ENCODE measurements around the gene ABCA13. TPM values are rescaled to one million over a fixed set of nuclear protein-coding genes. Genes with fewer than 3 reads are reported as not detected.

Gene ABCA13
- polyA plus RNA-seq, 1 donor (not counting 4 experiments of a cell fraction or from before 2014, with no cell fraction given) = 0.76 TPM

GRCh38 chr7:48511080-48511479 lies 339.8 kb downstream of the ABCA13 start:
- no peak overlapping the region for H3K9ac ChIP-seq (ENCODE audit: control insufficient read depth, extremely low read depth, insufficient read depth, low read length)
- H3K27ac ChIP-seq (ENCODE audit: control insufficient read depth, insufficient read depth, low read length) = no peak overlapping the region
- H3K9me3 ChIP-seq (ENCODE audit: control insufficient read depth, low read depth, low read length) = no peaks in the 10 kb centered on the region
- TF ChIP-seq EZH2 (IDR thresholded peaks at IDR 0.05; ENCODE audit: low read length) (no peak), CTCF (optimal IDR thresholded peaks at IDR 0.05 in 1 of 3, IDR thresholded peaks at IDR 0.05 in 1 of 3, conservative IDR thresholded peaks at IDR 0.05 in 1 of 3; ENCODE audit: extremely low read depth in 1 of 3, insufficient read depth in 2 of 3, low read length in 3 of 3) (no peak)
- H3K9me1 ChIP-seq (ENCODE audit: control insufficient read depth, extremely low read depth, insufficient read depth, low read length) = no peaks in the 10 kb centered on the region
- no peaks in the 10 kb centered on the region for H3K36me3 ChIP-seq (ENCODE audit: control insufficient read depth in 2 of 2, extremely low read depth in 1 of 2, insufficient read depth in 2 of 2, low read length in 2 of 2)
- no peaks in the 10 kb centered on the region for H4K20me1 ChIP-seq (ENCODE audit: control insufficient read depth, extremely low read depth, insufficient read depth, low read length)
- no peak overlapping the region for H3K4me3 ChIP-seq (ENCODE audit: control insufficient read depth in 2 of 3, extremely low read depth in 1 of 3, insufficient read depth in 2 of 3, low read depth in 1 of 3, low read length in 3 of 3)
- no peaks in the 10 kb centered on the region for H3K79me2 ChIP-seq (ENCODE audit: control insufficient read depth, insufficient read depth, low read length)
- dilution Hi-C loops (cut with MboI; ENCODE audit: extremely low pct_ligation_motif_present, low sequenced_read_pairs) = no loop called here
- no peak overlapping the region for H3K4me2 ChIP-seq (ENCODE audit: control insufficient read depth, extremely low read depth, insufficient read depth, low read depth, low read length)
- no peaks in the 10 kb centered on the region for H3K27me3 ChIP-seq (ENCODE audit: control insufficient read depth, extremely low read depth, insufficient read depth, low read length)
- H2AFZ ChIP-seq (ENCODE audit: control insufficient read depth, low read length) = no peak overlapping the region
- no peaks in the 10 kb centered on the region for H3K4me1 ChIP-seq (ENCODE audit: control insufficient read depth, extremely low read depth, insufficient read depth, low read length)
- DNase-seq (ENCODE audit: low read depth, low spot score) = no peak
- no peak for FAIRE-seq

DNA sequence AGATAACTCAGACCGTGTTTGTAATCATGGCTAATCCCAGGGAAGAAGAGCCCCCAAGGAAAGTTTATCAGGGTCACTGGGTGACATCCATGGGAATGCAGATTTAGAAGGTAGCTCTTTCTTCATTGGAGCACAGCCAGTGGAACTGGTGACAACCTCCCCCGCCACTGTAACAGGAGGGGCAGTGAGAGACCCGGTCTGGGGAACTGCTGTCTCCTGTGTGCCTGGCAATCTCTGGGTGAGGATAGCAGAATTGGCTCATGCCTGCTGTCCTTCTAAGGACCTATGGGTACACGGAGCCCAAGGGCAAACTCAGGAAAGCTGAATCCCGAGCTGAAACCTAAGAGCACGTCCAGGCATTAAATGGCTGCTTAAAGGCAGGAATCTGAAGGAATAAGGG lies 341.6 kb downstream of the ABCA13 start:
- Histone ChIP-seq H3K4me1 (ENCODE audit: control insufficient read depth, extremely low read depth, insufficient read depth, low read length) (no peaks in the 10 kb centered on the region), H3K36me3 (ENCODE audit: control insufficient read depth in 2 of 2, extremely low read depth in 1 of 2, insufficient read depth in 2 of 2, low read length in 2 of 2) (no peaks in the 10 kb centered on the region), H3K79me2 (ENCODE audit: control insufficient read depth, insufficient read depth, low read length) (no peaks in the 10 kb centered on the region), H3K27ac (ENCODE audit: control insufficient read depth, insufficient read depth, low read length) (no peak overlapping the region), H3K27me3 (ENCODE audit: control insufficient read depth, extremely low read depth, insufficient read depth, low read length) (no peaks in the 10 kb centered on the region), H3K9me1 (ENCODE audit: control insufficient read depth, extremely low read depth, insufficient read depth, low read length) (no peaks in the 10 kb centered on the region), H2AFZ (ENCODE audit: control insufficient read depth, low read length) (no peak overlapping the region), H3K9ac (ENCODE audit: control insufficient read depth, extremely low read depth, insufficient read depth, low read length) (no peak overlapping the region), H3K4me2 (ENCODE audit: control insufficient read depth, extremely low read depth, insufficient read depth, low read depth, low read length) (no peak overlapping the region), H3K4me3 (ENCODE audit: control insufficient read depth in 2 of 3, extremely low read depth in 1 of 3, insufficient read depth in 2 of 3, low read depth in 1 of 3, low read length in 3 of 3) (no peak overlapping the region), H4K20me1 (ENCODE audit: control insufficient read depth, extremely low read depth, insufficient read depth, low read length) (no peaks in the 10 kb centered on the region), H3K9me3 (ENCODE audit: control insufficient read depth, low read depth, low read length) (no peaks in the 10 kb centered on the region)
- FAIRE-seq (no peak), DNase-seq (ENCODE audit: low read depth, low spot score) (no peak)
- dilution Hi-C loops (cut with MboI; ENCODE audit: extremely low pct_ligation_motif_present, low sequenced_read_pairs) = no loop called here
- no peak for TF ChIP-seq EZH2 (IDR thresholded peaks at IDR 0.05; ENCODE audit: low read length)
- no peak for TF ChIP-seq CTCF (optimal IDR thresholded peaks at IDR 0.05 in 1 of 3, IDR thresholded peaks at IDR 0.05 in 1 of 3, conservative IDR thresholded peaks at IDR 0.05 in 1 of 3; ENCODE audit: extremely low read depth in 1 of 3, insufficient read depth in 2 of 3, low read length in 3 of 3)
